NCI-H2029 (cell line): Measurements from ENCODE around the gene WDR35.

Experiments
- DNase-seq: peaks from one replicate; lab custom pipeline; 2025; lab: John Stamatoyannopoulos, UW

The WDR35 gene

GRCh38 chr2:19989667-19990415 is at the start of gene WDR35:
TSS of gene WDR35 (minus strand) at chr2:19990105. CDS start at chr2:19990015, 90 bp downstream.
- peak; percentile 64 for DNase-seq

- no peak for DNase-seq
Measured at GRCh38 chr2:20037660-20038059, 47.8 kb upstream of the WDR35 start.

DNA sequence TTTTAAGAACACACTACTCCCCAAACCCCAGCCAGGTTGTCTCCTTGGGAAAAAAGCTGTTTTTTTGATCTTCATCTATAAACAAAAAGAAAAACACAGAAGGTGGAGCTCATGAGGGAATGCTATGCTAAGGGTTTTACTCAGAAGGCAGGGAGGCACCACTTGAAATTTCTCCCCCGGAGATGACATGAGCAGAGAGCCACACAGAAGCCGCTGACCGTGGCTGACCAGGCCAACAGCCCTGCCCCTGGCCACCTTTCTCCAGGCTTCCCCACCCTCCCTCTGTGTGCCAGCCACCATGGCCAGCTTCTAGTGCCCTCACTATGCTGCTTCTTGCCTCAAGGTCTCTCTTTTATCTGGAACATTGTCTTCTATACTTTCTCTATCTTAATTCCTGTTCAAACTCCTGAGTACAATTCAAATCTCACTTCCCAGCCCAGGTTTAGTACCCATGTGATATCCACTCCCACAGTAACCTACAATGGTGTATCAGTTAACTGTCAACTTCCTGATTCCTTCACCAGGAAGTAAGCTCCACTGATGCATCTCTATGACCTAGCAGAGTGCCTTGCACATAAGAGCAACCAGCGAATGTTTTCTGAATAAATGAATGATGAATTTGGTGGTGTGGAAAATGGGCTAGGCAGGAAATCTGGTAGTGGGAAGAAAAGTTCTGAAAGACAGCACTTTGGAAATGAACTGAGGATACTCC is 46.2 kb upstream of the WDR35 start:
- DNase-seq = no peak

- no peak for DNase-seq
Measured at GRCh38 chr2:20034821-20035220, 44.9 kb upstream of the WDR35 start.

- no peak for DNase-seq
Measured at GRCh38 chr2:20034218-20034617, 44.3 kb upstream of the WDR35 start.

DNA sequence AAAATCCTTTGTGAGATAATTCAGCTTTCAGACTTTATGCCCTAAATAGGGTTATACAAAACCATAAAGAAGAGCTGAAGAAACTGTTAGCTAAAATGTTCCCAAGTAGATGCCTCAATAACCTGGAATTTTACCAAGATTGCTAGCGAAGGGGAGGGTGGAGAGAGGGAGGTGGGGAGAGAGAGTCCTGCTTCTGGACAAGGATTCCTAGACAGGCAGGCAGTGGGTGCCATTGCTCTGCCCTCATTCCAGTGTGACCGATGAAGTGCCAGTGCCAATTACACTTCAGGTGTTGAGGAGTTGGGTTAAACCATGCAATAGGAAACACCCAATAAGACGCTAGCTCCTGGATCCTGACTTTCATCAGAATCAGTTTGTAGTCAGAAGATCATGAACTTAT is 43.4 kb upstream of the WDR35 start:
- DNase-seq = no peak

DNA sequence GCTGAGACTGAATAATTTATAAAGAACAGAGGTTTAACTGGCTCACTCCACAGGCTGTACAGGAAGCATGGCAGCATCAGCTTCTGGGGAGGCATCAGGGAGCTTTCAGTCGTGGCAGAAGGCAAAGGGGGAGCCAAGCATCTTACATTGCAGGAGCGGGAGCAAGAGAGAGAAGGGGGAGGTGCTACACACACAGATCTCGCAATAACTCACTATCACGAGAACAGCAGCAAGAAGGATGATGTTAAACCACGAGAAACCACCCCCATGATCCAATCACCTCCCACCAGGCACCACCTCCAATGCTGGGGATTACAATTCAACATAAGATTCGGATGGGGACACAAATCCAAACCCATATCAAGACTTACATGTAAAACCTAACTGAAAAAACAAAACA is 40.3 kb upstream of the WDR35 start:
- DNase-seq = no peak

DNA sequence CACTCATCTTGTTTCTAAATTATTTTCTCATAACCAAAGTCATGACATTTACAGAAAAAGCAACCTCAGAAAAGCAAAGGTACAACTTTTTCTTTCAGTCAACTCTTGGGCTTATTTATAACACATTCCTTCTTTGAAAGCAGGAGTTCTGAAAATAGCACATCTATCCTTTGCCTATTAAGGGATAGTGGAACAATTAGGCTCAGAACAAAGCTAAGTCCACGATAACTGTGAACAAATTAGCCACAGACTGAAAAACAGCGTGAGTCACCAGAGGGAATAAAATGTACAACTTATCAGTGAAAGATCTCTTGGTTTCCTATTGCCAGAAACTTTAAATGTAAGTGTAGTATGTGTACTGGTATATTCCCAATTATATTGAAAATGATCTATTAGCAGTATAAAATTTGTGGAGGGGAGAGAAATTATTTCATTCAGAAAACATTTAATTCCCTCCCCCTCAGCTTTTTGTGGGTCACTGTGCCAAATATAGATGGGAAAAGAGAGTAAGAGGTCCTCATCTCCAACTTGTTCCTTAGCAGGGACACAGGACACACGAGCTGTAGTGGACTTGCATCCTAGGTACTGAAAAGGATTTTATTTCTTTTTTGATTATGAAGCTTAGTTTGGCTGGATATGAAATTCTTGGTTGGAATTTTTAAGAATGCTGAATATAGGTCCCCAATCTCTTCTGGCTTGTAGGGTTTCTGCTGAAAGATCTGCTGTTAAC is 38.0 kb upstream of the WDR35 start:
- no peak for DNase-seq

DNA sequence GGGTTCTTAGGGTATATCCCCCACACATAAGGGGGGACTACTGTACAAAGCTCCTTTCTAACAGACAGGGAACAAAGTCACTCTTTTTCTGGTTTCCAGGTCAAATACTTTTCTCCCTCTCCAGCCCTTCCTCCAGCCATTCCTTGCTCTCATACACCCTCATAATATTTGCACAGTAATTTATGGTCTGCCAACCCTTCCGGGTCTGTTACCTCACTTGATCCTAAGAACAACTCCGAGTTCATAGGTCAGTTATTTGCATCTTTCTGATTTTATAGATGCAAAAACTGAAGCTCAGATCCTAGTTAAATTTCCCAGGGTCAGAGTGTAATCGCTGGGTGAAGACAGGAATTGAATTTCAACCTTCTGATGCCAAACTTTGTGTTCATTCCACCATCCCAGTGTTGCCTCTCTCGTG is 37.4 kb upstream of the WDR35 start:
- no peak for DNase-seq

GRCh38 chr2:20025065-20025786 is 35.3 kb upstream of the WDR35 start:
- no peak for DNase-seq

- no peak for DNase-seq
Measured at GRCh38 chr2:20023688-20024087, 33.8 kb upstream of the WDR35 start.

DNA sequence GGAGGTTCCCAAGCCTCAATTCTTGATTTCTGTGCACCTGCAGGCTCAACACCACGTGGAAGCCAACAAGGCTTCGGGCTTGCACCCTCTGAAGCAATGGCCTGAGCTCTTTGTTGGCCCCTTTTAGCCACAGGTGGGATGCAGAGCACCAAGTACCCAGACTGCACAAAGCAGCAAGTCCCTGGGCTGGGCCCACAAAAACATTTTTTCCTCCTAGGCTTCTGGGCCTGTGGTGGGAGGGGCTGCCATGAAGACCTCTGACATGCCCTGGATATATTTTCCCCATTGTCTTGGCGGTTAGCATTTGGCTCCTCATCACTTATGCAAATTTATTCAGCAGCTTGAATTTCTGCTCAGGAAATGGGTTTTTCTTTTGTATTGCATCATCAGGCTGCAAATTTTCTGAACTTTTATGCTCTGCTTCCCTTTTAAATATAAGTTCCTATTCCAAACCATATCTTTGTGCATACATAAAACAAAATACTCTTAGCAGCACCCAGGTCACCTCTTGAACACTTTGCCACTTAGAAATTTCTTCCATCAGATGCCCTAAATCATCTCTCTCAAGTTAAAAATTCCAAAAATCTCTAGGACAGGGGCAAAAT is 31.6 kb upstream of the WDR35 start:
- DNase-seq = no peak

GRCh38 chr2:20019747-20020146 is 29.8 kb upstream of the WDR35 start:
- no peak for DNase-seq

DNA sequence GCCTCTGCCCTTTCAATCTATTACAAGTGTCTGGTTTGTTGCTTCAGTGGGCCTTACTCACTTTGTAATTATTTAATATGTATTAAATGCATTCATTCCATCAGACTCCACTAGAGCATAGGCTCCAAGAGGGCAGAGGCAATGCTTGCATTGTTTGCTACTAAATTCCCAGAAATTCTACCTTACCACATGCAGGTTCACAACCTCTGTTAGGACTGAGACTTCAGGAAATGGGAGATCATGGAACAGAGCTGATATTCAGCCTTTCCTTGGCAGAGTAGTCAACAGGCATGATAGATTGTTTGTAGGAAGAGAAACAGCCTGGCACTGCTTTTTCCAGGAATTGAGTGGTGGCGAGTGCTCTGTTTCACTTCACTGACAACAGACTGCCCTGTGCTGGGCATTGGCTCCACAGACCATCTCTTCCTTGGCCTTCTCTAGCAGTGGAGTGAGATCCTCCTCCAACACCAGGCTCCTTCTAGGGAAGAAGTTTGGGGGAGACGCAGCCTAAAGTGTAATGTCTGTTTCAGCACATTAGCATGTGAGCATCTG is 28.8 kb upstream of the WDR35 start:
- DNase-seq = no peak

DNA sequence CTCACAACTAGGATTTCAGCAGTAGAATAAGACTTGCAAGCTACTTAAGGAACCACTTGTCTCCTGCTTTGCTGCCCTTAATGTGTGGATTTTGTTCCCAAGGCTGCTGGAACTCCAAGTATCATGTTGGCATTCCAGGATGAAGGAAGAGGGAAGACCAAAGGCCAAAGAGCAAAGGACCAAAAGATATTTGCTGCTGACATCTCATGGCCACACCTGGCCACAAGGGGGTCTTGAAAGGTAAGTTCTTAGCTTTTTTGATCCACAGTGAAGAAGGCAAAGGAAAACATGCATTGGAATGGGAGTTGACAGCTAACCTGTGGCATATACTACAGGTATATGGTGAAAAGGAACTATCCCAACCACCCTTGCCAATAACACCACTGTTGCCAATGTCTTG is 26.4 kb upstream of the WDR35 start:
- no peak for DNase-seq

GRCh38 chr2:20015482-20016083 is 25.7 kb upstream of the WDR35 start:
- DNase-seq = peak; percentile 17

DNA sequence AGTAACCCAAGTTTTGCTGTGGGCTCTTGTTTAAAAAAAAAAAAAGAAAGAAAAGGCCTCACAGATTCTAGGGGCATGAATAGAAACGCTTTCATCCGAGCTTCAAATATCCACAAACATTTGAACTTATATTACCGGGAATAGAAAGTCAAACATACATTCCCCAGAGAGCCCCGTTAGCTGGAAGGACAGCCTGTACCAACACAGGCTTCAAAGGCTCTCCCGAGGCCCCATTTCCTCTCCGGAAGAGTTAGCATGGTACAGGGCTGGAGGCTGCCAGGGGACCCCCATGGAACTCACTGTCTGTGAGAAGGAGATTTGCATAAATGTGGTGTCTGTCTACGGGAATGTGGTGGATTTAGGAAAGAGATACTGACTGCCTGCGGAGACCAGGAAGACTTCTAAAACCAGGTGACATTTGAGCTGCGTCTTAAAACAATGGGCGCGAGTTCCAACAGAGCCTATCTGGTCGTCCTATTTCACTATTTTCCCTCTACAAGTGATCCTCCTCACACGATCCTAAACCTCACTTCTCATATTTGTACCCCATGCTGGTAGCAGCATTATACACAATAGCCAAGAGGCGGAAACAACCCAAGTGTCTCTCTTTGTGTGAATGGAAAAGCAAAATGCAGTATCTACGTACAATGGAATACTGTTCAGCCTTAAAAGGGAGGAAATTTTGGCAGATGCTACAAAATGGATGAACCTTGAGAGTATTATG is 23.4 kb upstream of the WDR35 start:
- no peak for DNase-seq

DNA sequence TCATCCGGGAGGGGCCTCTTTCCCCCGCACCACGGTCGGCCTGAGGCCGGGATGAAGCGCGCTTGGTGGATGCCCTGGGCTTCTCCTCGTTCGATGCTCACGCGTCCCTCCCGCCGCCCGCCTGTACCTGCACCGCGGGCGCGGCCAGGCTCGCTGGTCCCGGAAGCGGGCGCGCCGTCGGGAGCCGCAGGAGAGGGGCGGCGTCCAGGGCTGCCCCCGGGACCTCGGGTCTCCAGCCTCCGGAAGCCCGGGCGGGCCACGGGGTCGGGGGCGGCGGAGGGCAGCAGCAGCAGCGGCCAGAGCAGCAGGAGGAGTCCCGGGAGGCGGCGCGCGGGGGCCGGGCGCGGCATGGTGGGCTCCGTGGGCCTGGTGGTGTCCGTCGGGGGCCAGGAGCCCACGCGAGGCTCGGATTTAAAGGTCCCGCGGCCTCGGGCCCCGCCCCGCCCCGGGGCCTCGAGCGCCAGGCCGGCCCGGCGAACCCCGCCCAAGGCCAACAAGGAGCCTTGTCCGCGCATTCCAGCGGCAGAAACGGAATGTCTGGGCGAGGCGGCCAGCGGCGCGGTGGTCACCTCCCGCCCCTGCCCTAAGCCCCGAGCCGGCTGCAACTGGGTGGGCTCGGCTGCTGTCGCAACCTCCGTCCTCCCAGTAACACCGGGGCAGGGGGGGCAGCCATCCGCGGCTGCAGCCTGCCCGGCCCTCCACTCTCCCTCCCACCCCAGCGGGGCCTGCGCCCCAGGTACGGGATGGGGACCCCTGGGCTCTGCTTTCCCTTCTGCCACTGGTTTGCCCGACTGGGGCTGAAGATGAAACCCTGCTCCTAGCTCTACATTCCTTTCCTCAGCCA is 22.6 kb upstream of the WDR35 start, which contains the start of gene MATN3:
Gene MATN3, minus strand, starts transcription at position 387 of the 844 bp plus-strand sequence. Its CDS starts 37 bp downstream, at position 350.
- no peak for DNase-seq

DNA sequence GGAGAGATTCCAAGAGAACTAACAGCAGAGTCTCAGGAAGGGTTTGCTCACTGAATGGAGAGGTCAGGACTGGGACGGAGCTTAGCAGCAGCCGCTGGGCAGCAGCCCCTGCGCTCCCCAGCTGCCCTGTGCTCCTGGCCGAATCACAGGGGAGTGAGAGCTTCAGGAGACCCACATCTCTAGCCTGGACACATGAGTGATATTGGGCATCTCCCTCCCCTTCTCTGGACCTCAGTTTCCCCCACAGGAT is 22.1 kb upstream of the WDR35 start:
- DNase-seq = no peak
